Middle frontal gyrus (tissue), 1 donor: Measurements from ENCODE around the gene PERCC1.
"Not testable (repeated sequence)": the region's sequence is repeated elsewhere in the genome, so short reads cannot be mapped to it uniquely, and the experiment has no call there.

Experiments used
- DNase-seq: peaks from one replicate; pipeline ENCODE4 v3.0.0-alpha.2; 2015; ENCODE audit warnings: low spot score; ENCODE audit errors: extremely low spot score

PERCC1 gene

GRCh38 chr16:1466968-1467521 lies 36.2 kb downstream of the PERCC1 start:
- no peak for DNase-seq

GRCh38 chr16:1468426-1468810 lies 37.5 kb downstream of the PERCC1 start:
- no peak for DNase-seq

- not testable (repeated sequence) for DNase-seq
Measured at GRCh38 chr16:1469141-1469540, 38.3 kb downstream of the PERCC1 start.

GRCh38 chr16:1469693-1470201 lies 38.9 kb downstream of the PERCC1 start:
- DNase-seq, result no peak

DNA sequence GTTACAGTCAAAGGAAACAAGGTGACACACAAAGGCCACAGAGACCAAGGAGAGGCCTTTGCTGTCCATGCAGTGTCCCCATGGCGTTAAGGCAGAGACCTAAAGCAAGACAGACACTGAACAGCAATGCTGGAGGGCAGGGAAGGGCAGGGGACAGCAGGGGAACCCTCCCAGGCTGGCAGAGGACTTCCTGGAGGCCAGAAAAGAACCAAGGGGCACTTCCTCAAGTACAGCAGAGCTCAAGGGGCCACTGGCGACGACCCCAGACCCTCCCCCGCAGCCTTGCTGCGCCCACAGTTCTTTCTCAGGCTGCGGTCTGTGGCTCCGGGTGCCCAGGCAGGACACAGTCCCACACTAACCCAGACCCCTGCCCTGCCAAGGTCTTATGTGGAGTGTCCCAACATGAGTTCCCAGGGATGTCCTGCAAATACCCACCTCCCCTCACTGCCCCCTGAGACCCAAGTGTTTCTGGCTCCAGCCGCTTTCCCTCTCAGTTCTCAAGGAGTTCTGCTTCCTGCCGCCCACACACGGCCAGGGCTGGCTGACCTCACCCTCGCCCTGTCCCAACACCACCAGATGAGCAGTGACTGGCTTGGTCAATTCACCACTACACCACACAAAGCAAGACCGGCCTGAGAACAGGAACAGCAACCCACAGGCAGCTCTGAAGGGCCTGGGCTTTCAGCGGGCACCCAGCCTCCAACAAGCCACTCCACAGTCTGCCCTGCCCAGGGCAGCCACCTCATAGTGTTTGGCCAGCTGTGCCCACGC lies 39.8 kb downstream of the PERCC1 start:
- no peak for DNase-seq

DNA sequence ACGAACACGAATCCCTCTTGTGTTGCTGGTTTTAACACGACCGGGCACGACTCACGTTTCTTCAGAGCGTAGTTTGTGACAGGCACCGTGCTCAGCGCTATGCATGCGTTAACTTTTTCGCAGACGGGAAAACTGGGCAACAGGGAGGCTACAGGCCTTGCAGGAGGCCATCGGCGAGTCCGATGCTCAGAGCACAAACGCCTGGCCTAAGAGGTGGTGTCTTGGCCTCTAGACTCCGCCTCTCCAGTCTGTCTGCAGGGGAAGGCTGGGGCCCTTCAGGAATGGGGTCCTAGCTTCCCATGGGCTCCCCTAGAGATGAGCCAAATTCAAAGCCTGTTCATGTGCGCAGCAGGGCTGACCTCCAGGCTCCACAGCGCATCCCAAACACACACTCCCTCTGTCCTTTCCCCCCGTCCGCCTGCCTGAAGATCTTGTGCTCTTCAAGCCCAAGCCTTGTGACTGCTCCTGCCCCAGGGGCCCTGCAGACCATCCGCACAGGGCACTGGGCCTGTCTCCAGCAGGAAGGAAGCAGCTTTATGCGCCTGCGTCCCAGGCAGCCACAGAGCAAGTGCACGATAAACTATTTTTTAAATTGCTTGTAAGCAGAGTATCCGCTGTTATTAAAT lies 40.8 kb downstream of the PERCC1 start:
- no peak for DNase-seq

DNA sequence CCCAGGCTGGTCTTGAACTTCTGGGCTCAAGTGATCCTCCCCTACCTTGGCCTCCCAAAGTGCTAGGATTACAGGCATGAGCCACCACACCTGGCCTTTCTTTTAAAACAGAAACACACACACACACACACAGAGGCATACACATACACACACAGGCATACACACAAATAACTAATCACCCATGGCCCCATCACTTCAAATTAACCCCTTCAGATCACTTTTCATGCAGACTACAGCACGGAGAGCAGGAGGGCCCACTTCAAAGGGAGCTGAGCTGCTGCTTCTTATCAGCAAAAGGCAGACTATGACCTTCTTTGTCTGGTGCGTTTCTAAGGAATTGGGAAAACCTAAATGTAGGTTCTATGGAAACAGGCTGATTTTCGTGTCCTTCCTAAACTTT lies 42.1 kb downstream of the PERCC1 start:
- DNase-seq, result no peak

- DNase-seq, result no peak
Measured at GRCh38 chr16:1474082-1474795, 43.4 kb downstream of the PERCC1 start.

- DNase-seq, result peak; percentile 62
Measured at GRCh38 chr16:1474796-1475551, 44.1 kb downstream of the PERCC1 start, which contains the start of gene CLCN7. CLCN7 (minus strand) TSS chr16:1475028; CDS start chr16:1474974, 54 bp downstream.

- DNase-seq, result no peak
Measured at GRCh38 chr16:1475552-1476114, 44.8 kb downstream of the PERCC1 start.

GRCh38 chr16:1477033-1477432 lies 46.2 kb downstream of the PERCC1 start:
- DNase-seq, result no peak

GRCh38 chr16:1478937-1479336 lies 48.1 kb downstream of the PERCC1 start:
- not testable (repeated sequence) for DNase-seq

- DNase-seq, result no peak
Measured at GRCh38 chr16:1481906-1482835, 51.3 kb downstream of the PERCC1 start.
